Measurements from ENCODE around the gene OR4D2.
A peak's percentile ranks its signal among the peaks of the same experiment; 100 is the strongest.

Gene OR4D2

DNA sequence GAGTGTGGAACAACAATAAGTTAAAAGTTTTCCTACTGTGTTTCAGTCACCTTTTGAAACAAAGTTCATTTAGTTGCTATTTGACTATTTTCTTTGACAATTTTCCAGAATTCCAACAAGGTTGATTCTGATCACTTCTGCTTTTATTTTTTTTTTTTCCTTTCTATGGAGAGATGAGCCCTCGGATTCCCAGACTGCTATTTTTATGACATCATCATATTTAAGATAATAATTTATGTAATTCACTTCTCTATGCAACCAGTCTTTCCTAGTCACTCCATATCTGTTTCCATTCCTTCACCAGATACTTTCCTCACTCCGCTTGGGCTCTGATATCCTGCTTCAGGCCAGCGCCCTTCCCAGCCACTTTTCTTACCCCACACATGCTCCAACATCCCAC is 8.1 kb downstream of the OR4D2 start:
- DNase-seq, result no peak

GRCh38 chr17:58176200-58176599 is 9.4 kb downstream of the OR4D2 start:
- DNase-seq, result no peak

DNA sequence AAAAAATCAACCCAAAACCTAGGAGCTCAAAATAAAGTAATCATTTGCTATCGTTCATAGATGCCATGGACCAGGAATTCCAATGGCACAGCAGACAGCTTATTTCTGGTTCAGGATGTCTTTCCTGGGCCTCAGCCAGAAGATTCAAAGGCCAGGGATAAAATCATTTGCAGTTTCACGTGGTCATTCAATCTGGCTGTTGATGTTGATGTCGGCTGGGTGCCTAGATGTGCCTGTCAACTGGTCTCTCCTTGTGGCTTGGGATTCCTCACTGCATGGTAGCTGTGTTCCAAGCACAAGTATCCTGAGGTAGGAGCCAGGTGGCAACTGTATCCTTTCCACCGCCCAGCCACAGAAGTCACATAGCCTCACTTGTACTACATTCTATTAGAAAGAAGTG is 15.0 kb downstream of the OR4D2 start:
- peak in 1 of 14 donors; percentile 53 for DNase-seq

- DNase-seq, result no peak
Measured at GRCh38 chr17:58183514-58183913, 16.7 kb downstream of the OR4D2 start.

GRCh38 chr17:58184308-58184985 is 17.7 kb downstream of the OR4D2 start:
- no peak for DNase-seq

GRCh38 chr17:58184986-58185761 is 18.4 kb downstream of the OR4D2 start:
- DNase-seq, result no peak

DNA sequence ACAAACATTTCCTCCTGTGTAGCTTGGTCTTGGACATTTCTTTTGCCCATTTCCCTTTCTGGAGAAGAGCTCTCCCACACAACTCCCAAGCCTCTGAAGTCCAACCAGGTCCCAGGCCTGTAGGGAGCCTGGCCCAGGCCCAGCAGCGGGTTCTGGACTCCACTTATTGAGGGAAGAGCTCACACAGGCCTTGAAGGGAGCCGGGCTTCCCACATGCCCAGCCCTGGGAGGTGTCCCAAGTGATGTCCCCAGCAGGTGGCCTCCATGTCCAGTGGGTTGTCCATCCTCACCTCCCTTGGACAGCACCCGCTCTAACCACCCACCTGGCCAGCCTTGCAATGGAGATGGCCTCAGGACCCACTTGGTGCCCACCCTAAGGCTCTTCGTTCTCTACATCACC is 19.8 kb downstream of the OR4D2 start:
- DNase-seq, result no peak

DNA sequence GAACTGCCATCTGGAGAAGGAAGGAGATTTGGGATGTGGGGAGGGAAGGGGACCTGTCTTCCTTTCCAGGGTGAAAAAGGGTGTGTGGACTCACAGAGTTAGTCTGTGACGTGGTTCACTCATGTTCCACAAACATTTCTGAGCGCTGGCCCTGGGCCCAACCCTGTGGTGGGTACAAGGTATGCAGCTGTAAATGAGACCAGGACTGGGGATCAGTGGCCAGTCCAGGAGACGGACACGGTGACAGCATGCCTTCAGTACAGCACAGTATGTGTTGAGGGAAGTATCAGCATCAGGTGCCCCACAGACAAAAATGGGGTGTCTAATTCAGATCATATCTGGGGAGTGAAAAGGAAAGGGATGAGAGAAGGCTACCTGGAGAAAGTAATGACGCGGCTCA is 20.3 kb downstream of the OR4D2 start:
- no peak for DNase-seq

DNA sequence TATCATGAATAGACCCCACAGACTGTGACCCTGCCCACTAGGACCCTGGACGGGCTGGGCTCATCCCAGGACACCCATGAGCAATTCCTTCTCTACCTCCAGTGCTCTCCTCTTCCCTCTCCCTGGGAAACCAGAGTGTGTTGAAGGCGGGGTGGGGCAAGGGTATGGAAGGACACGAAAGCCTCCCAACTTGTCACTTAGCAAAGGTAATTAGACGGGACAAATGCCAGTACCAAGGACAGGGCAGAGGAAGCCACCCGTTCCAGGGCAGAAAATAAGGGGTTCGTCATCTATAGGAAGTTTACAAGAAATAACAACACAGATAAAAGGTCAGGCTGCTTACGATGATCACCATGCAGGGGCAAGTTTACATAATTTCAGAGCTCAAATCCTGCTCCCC is 20.9 kb downstream of the OR4D2 start:
- DNase-seq, result no peak

- DNase-seq, result no peak
Measured at GRCh38 chr17:58189436-58190146, 22.8 kb downstream of the OR4D2 start.

DNA sequence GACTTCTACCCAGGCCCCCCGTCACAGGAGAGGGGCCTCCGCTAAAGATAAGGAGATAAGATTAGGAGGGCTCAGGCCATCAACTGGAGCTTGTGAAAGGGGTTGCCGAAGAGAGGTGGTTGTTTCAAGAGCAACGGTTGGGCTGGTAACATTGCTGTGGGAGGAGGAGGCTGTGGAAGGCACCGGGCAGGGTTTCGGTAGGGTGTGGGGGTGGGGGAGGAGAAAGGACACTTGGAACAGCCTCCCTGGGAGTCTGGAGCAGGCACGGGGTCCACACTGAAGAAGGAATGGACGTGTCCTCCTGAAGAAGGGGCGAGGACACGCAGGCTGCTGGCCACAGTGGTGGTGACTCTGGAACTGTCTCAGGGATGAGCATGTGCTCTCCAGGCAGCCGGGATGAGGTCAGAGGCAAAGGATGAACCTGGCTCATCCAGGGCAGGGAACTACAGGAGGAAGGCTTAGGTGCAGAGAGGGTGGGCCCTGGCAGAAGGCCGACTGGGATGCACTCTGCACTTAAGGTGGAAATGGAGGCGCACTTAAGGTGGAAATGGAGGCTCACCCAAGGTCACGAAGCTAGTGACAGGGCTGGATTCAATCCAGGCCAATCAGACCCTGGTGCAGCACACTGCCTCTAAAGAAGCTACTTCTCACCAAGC is 24.6 kb downstream of the OR4D2 start:
- DNase-seq, result no peak

GRCh38 chr17:58192612-58193011 is 25.8 kb downstream of the OR4D2 start, which contains the start of gene EPX:
Gene EPX (plus strand): TSS chr17:58192726. CDS start chr17:58192847, 121 bp downstream.
- DNase-seq, result no peak

DNA sequence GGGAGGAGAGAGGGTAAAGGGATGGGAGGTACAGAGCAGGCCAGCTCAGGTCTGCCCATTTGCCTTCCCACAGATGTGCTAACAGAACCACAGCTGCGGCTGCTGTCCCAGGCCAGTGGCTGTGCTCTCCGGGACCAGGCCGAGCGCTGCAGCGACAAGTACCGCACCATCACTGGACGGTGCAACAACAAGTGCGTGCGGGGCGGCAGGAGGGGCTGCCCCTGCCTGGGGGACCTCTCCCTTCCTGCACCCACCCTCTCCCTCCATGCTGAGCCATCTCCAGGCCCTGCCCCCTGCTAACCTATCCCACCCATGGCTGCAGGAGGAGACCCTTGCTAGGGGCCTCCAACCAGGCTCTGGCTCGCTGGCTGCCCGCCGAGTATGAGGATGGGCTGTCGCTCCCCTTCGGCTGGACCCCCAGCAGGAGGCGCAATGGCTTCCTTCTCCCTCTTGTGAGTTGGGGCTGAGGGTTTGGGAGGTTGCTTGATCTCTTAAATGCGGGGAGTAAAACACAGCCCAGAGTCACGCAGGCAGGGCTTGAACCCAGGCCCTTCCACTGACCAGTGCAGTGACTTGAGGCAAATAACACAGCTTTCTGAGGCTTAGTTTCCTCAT is 27.0 kb downstream of the OR4D2 start:
- DNase-seq, result no peak

DNA sequence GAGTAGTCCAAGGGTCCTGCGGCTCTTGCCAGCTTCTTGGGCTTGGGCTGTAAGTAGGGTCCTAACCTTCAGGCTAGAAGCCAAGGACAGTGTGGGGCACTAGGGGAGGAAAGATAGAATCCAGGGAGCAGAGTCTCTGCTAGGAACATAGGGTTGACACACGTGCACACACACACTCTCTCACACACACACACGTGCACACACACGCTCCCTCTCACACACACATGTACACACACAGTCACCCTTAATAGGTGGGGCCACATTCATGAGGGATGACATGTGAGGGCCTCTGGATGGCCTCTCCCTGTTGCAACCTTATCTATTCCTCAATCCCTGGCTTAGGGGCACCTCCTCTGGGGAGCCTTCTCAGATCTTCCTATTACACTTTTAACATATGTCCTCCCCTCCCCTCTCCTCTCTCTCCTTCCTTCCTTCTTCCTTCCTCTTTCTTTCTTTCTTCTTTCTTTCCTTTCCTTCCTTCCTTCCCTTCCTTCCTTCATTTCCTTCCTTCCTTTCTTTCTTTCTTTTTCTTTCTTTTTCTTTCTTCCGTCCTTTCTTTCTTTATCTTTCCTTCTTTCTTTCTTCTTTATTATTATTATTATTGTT is 28.8 kb downstream of the OR4D2 start:
- DNase-seq, result no peak

DNA sequence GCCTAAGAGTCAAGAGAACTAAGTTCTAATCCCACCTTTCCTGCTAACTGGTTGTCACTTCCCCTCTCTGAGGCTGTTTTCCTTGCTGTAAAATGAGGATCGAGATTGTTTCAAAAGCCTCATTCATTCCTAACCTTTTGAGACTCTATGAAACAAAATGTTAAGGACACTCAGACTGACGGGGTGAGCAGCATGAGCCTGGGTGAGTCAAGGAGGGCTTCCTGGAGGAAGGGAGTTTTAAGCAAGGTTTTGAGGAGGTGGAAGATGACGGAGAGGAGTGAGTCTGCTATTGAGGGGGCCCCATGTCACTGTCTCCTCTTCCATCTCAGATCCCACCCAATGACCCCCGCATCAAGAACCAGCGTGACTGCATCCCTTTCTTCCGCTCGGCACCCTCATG is 29.8 kb downstream of the OR4D2 start:
- DNase-seq, result no peak

- DNase-seq, result peak in 2 of 14 donors; percentile 2 to 8
Measured at GRCh38 chr17:58200024-58200633, 33.3 kb downstream of the OR4D2 start.

DNA sequence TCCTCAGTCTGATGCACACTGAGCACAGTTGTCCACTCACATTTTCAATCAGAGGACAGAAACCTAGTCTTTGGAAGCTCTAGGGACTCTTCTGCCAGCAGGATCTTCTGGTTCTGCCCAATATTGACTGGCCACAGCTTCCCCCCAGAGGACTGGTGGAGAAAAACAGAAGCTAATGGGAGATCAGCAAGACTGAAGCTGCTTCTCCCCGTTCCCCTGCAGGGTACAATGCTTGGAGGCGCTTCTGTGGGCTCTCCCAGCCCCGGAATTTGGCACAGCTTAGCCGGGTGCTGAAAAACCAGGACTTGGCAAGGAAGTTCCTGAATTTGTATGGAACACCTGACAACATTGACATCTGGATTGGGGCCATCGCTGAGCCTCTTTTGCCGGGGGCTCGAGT is 36.1 kb downstream of the OR4D2 start:
- DNase-seq, result no peak

DNA sequence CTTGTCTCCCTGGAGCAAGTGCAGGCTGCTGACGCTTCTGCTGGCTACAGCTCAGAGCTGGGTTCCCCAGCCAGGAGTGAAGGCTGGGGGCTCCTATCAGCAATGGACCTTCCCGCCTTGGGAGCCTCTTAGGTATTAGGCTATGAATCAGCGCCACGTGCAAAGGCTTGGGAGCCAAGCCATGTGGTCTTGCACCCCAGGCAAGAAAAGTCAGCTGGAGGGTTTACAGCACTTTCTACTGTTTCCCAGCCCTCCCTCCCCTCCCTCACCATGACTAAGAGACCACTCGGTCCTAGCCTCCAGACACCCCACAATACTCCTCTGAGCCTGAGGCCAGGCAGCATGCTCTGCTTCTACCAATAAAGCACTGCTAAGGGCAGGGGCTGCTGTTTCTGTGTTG is 38.0 kb downstream of the OR4D2 start:
- no peak for DNase-seq

GRCh38 chr17:58205936-58206335 is 39.2 kb downstream of the OR4D2 start:
- DNase-seq, result no peak

- DNase-seq, result no peak
Measured at GRCh38 chr17:58207451-58207850, 40.7 kb downstream of the OR4D2 start.

GRCh38 chr17:58208344-58208743 is 41.6 kb downstream of the OR4D2 start:
- DNase-seq, result no peak

GRCh38 chr17:58210922-58211321 is 44.1 kb downstream of the OR4D2 start:
- no peak for DNase-seq

All from C1 segment of cervical spinal cord (tissue), 14 donors.